GM19099 (cell line): ENCODE data around the gene GYS2.

Source experiments
- POLR2A ChIP-seq: IDR thresholded peaks from 3 replicates; pipeline ENCODE4 v1.6.1; 2011; ENCODE audit warnings: low read depth; ENCODE audit not compliant: insufficient read length; ENCODE audit errors: extremely low read depth

GYS2 gene

DNA sequence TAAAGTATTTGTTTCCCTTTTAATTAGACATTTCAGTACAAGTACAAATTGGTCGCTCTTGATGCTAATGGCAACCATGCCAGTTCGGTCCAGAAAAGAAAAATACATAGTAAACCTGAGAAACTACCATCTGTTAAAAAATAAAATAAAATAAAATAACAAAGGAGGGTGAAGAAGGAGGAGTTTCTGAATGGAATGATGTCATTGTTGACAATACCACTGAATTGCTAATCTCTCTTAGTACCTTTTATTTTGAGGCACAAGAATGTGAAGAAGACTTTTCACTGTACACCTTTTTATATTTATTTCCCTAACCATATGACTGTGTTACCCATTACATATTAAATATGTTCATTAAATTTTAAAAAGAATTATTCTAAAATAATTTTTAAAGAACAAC lies 59.1 kb downstream of the GYS2 start:
- no peak for TF ChIP-seq POLR2A

DNA sequence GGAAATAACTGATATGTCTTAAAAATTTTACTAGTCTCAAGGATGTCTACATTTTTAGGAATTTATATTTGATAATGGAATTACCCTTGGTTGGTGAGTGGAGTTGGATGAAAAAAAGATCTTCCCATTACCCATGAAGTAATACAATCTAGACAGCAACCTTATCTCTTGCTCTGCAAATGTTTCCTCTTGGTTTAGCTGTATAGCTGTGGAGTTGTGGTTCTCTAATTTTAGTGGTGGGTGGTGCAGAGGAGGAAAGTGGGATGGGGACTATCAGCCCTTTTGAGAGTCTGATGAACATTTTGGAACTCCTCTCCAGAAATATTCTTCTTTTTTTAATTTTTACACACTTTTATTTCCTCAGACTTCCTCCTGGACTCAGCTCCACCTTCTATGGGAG lies 61.5 kb downstream of the GYS2 start:
- TF ChIP-seq POLR2A: no peak

- no peak for TF ChIP-seq POLR2A
Observed at GRCh38 chr12:21542403-21542802, 62.2 kb downstream of the GYS2 start.

GRCh38 chr12:21541773-21542172 lies 62.9 kb downstream of the GYS2 start:
- TF ChIP-seq POLR2A: no peak

GRCh38 chr12:21539797-21540196 lies 64.8 kb downstream of the GYS2 start:
- no peak for TF ChIP-seq POLR2A

- TF ChIP-seq POLR2A: no peak
Observed at GRCh38 chr12:21538061-21538653, 66.5 kb downstream of the GYS2 start.

DNA sequence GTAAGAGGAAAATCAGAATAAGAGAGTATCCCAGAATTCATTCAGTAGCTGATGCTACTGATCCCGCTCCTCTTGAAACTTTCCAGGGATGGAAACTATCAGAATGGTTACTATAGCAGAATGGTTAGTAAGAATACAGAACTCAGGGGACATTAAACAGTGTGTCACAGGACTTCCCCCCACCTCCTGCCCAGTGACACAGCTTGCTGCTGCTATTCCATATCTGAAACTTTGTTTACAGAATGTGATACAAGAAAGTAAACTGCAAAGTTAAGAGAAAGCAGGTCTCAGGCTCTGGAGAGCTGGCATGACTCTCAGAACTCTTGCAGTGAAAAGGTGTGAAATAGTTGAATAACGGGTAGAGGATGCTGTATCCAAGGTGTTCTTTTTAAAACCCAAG lies 75.2 kb downstream of the GYS2 start:
- no peak for TF ChIP-seq POLR2A

GRCh38 chr12:21528953-21529352 lies 75.7 kb downstream of the GYS2 start:
- TF ChIP-seq POLR2A: no peak

- TF ChIP-seq POLR2A: peak; percentile 46
Observed at GRCh38 chr12:21527451-21528180, 77.0 kb downstream of the GYS2 start.

- TF ChIP-seq POLR2A: no peak
Observed at GRCh38 chr12:21526721-21527345, 77.8 kb downstream of the GYS2 start.

GRCh38 chr12:21526053-21526452 lies 78.6 kb downstream of the GYS2 start, which contains the start of gene SPX:
SPX (plus strand) TSS chr12:21526296; CDS start chr12:21526473, 177 bp downstream.
- TF ChIP-seq POLR2A: no peak

DNA sequence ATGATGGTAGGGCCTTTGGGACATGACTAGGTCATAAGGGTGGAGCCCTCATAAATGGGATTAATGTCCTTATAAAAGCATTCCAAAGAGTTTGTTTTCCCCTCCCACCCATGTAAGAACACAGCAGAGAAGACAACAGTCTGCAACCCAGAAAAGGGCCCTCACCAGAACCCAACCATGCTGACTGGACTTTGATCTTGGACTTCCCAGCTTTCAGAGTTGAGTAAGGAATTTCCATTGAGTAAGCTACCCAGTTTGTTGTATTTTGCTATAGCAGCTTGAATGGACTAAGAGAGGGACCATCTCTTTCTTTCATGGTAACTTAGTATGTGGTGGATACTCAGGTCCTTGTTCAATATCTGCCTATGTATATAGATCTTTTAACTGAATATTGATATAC lies 81.5 kb downstream of the GYS2 start:
- no peak for TF ChIP-seq POLR2A

DNA sequence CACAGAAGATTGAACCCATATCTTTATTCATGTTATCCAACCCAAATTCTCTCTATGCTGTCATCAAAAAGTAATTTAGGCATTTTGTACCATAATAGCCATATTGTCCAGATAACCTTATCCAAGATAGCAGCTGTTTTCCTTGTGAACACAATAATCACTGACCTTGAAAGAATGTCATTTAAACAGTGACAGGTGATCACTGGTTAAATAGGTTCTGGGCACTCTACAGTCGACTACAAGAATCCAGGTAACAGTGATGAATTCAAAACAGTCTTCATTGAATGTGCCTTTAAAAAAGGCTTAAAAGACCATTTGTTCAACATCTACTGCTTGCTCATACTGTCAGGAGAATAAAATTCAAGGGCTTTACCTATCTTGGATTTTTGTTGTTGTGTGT lies 83.1 kb downstream of the GYS2 start:
- no peak for TF ChIP-seq POLR2A

GRCh38 chr12:21518451-21518850 lies 86.2 kb downstream of the GYS2 start:
- no peak for TF ChIP-seq POLR2A

- no peak for TF ChIP-seq POLR2A
Observed at GRCh38 chr12:21516281-21516680, 88.4 kb downstream of the GYS2 start.

DNA sequence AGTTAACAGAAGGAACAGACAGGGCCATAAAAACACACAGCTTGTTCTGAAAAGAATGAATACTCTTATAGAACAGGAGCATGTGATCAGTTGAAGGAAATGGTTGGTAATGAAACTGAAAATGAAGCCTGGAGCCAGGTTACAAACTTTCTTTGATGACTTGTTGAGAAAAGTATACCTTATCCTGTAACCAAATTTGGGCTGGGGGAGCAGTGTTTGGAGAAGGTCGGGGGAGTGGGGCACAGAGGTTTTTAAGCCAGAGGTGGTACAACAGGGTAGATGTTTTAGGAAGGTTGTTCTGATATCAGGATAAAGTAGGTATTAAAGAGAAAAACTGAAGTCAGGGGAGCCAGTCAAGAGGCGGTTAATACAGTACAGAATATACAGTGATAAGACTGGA lies 94.9 kb downstream of the GYS2 start:
- TF ChIP-seq POLR2A: no peak

DNA sequence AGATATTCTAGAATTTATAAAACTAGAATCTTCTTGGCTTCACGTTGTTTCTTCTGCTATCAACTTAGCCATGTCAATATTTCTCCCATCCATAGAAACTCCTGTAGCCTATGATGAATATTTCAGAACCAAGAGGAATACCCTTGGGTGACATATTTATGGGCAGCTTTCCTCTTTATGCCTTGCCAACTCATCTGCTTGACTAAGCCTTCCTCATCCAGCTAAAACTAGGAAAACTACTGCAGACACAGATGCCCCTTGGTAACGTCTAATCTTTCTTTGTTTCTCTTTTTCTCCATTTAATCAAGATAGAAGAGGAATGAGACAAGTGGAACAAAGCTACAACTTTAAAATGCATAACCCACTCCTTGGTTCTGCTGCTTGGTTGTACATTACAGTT lies 96.8 kb downstream of the GYS2 start:
- TF ChIP-seq POLR2A: no peak

DNA sequence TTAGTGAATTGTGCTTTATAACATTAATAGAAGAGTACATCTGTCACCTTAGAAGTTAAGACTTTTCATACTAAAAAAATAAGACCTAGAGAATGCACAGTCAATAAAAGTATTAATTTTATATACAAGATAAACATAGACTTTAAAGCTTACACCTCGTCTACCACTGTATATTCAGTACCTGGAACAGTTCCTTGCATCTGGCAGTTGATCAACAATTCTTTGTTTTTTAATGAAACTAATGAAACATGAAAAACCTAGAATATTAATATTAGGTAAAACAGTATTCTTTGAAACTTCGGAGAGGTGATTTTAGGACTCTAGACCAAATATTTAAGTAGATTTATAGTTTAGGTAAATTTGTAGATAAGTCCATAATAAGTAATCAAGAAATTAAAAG lies 98.8 kb downstream of the GYS2 start:
- no peak for TF ChIP-seq POLR2A
